Activated CD8-positive, alpha-beta memory T cell treated with anti-CD3 and anti-CD28 coated beads, Interleukin-2, amount 50 U/mL, for 1 hour (primary cell): Measurements from ENCODE around the gene PPM1H.

Experiments used
- DNase-seq: peaks from one replicate; pipeline ENCODE4 v3.0.0-alpha.2; 2020; ENCODE audit errors: extremely low read depth

PPM1H gene

GRCh38 chr12:62799126-62799736 lies 135.7 kb downstream of the PPM1H start:
- DNase-seq: peak; percentile 12

DNA sequence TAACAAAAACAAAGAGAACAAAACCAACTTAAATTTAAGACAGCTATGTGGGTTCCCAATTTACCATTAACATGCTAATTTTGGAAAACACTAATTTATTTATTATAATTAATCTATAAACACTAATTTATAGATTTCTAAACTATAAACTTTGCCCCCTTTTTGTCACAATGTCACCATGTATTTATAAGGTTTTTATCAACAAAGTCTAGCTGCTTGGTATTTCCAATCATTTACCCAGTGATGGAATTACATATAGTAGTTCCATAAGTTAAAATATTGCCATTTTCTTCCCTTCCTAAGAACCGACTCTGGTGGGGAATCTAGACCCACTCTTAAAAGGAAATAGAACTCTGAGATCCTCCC lies 140.7 kb downstream of the PPM1H start:
- DNase-seq: no peak

DNA sequence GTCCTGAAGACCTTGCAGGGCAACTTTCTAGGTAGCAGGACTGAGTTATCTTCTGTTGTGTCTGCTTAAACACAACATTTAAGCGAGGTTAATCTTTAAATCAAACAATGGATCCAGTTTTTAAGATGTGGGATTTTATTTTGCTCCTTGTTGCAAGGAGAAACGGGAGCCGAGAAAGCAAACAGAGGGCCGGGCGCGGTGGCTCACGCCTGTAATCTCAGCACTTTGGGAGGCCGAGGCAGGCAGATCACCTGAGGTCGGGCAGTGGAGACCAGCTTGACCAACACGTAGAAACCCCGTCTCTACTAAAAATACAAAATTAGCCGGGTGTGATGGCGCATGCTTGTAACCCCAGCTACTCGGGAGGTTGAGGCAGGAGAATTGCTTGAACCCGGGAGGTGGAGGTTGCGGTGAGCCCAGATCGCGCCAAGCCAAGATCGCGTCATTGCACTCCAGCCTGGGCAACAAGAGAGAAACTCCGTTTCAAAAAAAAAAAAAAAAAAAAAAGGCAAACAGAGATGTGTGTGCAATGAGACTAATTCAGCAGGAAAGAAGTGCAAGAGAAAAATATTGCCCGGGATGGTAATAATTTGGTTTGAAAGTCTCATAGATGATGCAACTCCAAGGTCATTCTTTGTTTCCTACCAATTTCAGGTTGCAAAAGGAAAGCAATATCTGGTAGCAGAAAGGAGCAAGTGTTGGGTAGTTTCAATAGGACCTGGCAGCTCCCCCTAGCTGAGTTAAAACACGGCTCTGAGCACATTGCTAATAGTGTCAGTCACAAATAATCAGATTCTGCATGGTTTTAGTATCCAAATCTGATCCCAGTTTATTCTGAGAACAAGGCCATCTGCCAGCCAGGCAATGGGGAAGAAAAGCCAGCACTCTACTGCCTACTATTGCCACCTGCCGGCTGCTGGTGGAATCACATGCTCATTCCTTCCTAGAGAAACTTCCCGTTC lies 141.4 kb downstream of the PPM1H start:
- DNase-seq: peak; percentile 16

- no peak for DNase-seq
These were observed 142.6 kb downstream of the PPM1H start for GRCh38 chr12:62792236-62792870.

GRCh38 chr12:62789851-62790250 lies 145.1 kb downstream of the PPM1H start:
- no peak for DNase-seq

GRCh38 chr12:62787611-62788010 lies 147.3 kb downstream of the PPM1H start:
- no peak for DNase-seq

GRCh38 chr12:62787023-62787422 lies 147.9 kb downstream of the PPM1H start:
- DNase-seq: no peak

DNA sequence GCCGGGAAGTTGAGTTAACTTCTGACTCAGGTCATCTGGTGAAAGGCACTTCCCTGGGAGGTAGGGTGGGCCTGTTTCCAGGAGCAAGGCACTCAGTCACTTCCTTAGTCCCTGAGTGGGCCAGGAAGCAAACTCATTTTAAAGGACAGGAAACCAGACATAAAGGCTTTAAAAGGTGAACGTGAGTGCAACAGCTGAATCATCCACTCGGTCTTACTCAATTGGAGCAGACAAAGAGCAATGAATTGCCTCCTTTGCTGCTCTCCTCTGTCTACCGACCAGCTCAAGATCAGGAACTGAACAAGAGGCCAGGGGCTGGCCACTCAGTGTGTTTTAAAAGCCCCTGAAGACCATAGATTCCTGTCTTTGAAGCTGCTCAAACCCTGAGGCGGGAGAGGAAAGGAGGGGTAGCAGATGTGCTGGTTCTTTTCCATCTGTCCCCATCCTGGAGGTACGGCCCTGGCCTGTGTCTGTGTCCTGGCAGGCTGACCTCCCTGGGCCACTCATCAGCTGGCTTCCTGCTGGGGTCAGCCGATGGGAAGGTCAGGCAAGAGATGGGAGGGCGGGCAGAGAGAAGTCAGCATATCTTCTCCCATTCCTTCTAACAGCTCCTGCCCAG lies 148.9 kb downstream of the PPM1H start:
- DNase-seq: no peak

DNA sequence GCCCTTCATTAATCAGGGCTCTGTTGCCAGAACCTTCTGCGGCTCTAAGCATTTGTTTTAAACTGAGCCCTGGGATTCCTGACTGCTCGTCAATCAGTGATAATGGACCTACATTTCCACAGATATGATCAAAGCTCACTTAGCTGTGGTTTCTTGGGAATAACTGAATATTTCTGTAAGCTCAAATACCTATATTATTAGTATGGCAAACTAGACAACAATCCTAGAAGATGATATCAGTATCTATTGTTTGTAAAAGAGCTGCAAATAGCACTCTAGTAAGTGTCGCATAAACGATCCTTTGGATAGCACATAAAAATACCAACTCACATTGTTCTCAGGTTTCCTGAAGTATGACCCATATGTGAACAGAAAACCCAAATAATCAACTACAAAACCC lies 150.4 kb downstream of the PPM1H start:
- no peak for DNase-seq

GRCh38 chr12:62783881-62784280 lies 151.1 kb downstream of the PPM1H start:
- no peak for DNase-seq

DNA sequence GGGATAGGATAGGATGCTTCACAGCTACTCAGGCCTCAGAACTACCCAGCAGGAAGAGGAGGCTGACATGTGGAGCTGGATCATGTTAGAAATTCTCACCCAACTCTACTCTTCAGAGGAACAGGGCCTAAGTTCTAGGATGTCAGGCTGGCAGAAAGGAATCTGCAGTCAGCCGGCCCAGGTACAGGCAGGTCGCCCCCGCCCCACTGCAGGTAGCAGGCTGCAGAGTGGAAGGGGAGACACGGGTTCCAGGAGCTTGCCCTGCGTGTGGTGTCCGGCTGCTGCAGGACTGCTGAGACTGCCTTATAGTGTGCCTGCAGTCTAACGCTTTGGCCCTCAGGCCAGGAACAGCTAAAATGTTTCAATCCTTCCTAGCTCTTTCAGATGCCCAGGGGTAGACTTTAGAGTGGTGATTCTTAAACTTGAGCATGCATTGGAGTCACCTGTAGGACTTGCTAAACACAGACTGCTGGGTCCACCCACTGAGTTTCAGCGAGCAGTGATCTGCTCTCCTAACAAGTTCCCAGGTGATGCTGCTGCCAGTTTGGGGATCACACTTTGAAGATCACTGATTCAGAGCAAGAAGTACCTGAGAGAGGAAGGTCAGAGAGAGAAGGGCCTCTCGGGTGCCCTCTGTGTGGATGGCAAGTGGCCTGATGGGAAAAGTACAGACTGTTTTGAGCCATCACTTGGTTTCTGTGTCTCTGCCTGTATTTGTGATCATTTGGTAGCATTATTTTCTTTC lies 153.6 kb downstream of the PPM1H start:
- no peak for DNase-seq

- DNase-seq: no peak
These were observed 155.5 kb downstream of the PPM1H start for GRCh38 chr12:62779488-62779887.

GRCh38 chr12:62778187-62778586 lies 156.8 kb downstream of the PPM1H start:
- DNase-seq: no peak

- no peak for DNase-seq
These were observed 158.0 kb downstream of the PPM1H start for GRCh38 chr12:62776997-62777396.

GRCh38 chr12:62776575-62776974 lies 158.4 kb downstream of the PPM1H start:
- no peak for DNase-seq

- no peak for DNase-seq
These were observed 160.2 kb downstream of the PPM1H start for GRCh38 chr12:62774794-62775193.

DNA sequence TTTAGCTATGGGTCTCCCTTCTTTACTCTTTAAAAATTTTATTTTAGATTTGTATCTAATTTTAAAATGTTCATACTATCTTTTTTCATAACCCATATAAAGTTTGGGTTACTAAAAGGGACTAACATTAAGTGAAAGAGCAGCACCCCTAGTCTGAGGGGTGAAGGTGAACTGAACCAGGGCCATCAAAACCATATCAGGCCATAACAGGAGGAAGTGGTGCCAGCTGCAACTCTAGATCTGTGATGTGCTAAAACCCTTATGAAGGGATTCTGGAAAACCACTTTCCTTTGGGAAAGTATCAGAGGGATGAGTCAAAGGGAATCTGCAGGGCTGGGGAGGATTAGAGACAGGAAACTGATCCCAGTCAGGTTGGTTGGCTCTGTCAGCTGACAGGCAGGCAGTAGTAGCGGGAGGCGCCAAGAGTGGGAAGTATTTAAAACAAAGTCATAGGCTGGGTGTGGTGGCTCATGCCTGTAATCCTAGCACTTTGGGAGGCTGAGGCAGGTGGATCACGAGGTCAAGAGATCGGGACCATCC lies 162.5 kb downstream of the PPM1H start:
- no peak for DNase-seq

- no peak for DNase-seq
These were observed 163.1 kb downstream of the PPM1H start for GRCh38 chr12:62771828-62772227.

GRCh38 chr12:62770381-62770780 lies 164.6 kb downstream of the PPM1H start:
- DNase-seq: no peak

GRCh38 chr12:62769076-62769619 lies 165.8 kb downstream of the PPM1H start:
- no peak for DNase-seq

- DNase-seq: no peak
These were observed 167.0 kb downstream of the PPM1H start for GRCh38 chr12:62767946-62768345.
